SHP77 treated with DMSO at 0.1 percent for 48 hours (cell line): ENCODE results near the gene ASB10.

Experiments used
- DNase-seq: peaks from one replicate; lab custom pipeline; 2025; lab: John Stamatoyannopoulos, UW

ASB10 gene

GRCh38 chr7:151186640-151187408 is at the start of gene ASB10:
ASB10 (minus strand) TSS chr7:151187250; CDS start chr7:151187130, 120 bp downstream.
- DNase-seq, result no peak

GRCh38 chr7:151236406-151236805 is 49.4 kb upstream of the ASB10 start:
- no peak for DNase-seq

DNA sequence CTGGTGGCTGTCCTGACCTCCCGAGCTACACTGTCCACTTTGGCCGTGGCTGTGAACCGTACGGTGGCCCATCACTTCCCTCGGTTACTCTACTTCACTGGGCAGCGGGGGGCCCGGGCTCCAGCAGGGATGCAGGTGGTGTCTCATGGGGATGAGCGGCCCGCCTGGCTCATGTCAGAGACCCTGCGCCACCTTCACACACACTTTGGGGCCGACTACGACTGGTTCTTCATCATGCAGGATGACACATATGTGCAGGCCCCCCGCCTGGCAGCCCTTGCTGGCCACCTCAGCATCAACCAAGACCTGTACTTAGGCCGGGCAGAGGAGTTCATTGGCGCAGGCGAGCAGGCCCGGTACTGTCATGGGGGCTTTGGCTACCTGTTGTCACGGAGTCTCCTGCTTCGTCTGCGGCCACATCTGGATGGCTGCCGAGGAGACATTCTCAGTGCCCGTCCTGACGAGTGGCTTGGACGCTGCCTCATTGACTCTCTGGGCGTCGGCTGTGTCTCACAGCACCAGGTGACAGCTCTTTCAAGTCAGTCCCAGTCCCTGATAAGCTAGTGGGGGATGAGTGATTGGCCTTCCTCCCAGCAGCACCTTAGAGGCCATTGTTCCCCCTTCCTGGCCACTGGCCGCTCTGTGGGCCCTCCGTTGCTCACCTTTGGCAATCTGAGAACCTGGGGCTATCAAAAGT is 48.2 kb upstream of the ASB10 start:
- DNase-seq, result no peak

DNA sequence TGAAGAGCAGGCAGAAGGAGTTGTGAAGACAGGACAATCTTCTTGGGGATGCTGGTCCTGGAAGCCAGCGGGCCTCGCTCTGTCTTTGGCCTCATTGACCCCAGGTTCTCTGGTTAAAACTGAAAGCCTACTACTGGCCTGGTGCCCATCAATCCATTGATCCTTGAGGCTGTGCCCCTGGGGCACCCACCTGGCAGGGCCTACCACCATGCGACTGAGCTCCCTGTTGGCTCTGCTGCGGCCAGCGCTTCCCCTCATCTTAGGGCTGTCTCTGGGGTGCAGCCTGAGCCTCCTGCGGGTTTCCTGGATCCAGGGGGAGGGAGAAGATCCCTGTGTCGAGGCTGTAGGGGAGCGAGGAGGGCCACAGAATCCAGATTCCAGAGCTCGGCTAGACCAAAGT is 46.8 kb upstream of the ASB10 start:
- DNase-seq, result no peak

DNA sequence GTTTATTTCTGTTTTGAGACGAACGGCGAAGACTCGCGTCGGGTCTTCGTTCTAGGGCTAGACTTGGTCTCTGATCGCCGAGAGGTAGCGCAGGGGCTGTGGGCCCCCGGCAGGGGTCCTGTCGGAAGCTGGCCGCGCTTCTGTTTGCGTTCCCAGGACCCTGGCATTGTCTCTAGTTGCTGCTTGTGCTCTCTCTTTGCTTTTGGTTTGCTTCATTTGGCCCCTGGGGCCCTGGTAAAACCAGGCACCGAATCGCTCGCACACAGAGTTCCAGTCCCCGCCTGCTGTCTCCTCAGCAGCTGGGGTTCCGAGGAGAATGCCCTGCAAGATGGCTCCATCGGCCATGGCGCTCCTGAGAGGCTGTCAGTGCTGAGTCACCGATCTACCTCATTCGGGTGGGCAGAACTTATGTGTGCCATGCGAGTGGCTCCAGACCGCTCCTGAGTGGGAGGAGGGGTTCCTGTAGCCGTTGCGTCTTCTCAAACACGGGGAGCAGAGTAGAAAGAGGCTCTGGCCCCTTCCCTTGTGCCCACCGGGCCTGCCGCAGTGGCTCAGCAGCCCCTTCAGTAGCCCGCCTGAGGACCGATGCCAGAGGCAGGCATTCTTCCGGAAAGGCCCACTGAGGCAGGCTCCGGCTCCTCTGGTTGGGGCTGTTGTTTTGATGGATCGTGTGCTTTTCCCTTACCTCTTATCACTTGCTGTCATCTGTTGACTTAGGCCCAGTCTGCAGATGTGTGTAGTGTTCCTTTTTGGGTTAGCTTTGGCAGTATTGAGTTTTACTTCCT is 46.1 kb upstream of the ASB10 start:
- DNase-seq, result no peak

DNA sequence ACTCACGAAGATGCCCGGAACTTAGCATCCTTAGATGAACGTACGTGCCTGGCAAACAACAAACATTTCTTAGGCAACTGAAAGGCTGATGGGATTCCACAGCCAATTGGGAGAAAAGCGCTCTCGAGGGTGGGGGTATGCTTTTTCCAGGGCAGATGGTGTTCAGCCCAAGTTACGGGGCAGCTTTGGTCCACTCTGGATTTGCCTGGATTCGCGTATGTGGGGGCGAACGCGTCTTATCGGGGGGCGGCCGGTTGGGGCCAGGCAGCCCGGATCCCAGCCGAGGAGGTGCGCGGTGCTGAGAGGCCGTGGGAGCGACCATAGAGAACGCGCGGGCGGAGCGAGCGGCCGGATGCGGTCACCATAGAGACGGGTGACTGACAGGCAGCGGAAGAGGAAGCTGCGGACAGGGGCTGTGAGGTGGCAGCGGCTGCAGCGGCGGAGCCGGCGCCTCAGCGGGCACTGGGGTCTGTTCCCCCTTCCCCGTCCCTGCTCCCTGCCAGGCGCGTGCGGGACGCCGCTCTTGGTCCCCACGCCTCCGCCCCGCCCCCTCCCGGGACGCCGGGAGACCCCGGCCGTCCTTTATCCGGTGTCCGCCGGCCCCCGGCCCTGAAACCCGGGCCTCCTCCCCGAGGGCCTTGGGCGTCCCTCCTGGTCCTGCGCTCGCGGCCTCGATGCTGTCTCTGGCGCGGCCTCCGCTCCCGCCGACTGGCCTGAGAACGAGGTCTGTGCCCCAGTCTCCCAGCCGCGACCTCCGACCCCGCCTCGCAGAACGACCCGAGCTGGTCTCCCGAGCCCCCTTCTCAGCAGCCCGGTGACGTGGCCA is 45.3 kb upstream of the ASB10 start, which contains the start of gene CHPF2:
Gene CHPF2, plus strand, starts transcription at position 393 of the 826 bp plus-strand sequence. CDS start 1,529 bp downstream, outside the sequence.
- peak; percentile 41 for DNase-seq

DNA sequence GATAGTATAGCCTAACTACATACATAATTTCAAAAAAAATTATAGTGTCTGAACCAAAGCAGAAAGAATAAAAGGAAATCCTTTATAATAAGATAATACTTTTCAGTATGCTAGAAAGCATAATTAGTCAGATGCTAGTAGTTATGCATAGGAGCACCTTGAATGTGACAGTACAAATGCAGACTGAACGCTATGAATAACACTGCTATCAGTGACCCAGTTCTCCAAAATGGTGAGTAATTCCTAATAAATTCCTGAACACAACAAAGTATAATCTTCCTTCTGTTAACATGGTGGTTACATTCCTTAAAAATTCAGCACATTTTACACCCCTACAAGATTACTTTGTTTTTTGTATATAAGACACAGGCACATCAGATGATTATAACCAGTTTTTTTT is 44.0 kb upstream of the ASB10 start:
- no peak for DNase-seq

DNA sequence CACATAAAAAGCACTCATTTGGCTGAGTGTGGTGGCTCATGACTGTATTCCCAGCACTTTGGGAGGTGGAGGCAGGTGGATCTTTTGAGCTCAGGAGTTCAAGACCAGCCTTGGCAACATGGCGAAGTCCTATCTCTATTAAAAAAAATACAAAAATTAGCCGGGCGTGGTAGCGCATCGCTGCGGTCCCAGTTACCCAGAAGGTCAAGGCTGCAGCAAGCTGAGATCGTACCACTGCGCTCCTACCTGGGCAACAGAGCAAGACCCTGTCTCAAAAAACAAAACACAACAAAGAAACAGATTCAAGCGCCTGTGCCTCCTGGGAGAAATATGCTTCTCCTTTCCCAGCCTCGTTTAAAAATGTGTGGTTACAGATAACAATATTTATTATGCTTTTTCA is 42.2 kb upstream of the ASB10 start:
- DNase-seq, result no peak

GRCh38 chr7:151228024-151228866 is 41.2 kb upstream of the ASB10 start:
- DNase-seq, result no peak

DNA sequence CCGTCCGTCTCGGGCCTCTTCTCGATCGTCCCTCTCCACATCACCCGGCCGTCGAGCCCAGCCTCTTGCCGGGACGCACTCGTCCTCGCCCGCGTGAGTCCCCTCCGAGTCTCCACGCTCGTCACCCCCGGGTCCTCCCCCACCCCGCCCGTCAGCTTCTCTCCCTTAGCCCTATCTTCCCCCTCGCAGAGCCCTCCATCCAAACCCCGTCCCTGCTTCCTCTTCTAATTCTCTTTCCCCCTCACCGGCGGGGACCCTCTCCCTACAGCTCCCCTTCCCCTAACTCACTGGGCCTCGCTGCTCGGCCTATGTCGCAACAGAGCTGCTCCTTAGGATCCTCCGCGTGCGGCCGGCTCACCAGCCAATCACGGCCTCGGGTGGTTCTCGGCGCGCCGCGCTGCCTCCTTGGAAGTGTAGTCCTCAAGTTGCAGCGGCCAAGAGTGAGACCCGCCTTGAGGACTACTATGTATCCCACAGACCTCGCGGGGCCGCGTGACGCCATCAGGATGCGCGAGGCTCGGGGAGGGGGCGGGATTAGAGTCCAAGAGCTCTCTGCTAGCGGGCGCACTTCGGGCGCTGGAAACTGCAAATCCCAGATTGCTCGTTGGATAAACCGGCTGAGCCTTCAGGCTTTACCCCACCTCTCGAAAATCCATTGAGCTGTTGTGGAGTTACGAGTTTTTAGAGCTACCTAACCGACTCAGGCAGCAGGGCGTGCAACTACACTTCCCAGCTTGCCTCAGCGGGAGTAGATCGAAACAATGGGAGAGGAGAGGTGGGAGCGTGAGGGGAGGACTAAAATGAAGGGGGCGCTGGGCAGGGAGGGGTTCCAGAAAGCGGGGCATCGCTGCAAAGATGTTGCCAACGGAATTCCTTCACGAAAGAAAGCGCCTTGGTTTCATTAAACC is 40.1 kb upstream of the ASB10 start, which contains the start of gene ABCF2:
Gene ABCF2, minus strand, starts transcription at position 331 of the 908 bp plus-strand sequence. CDS start 747 bp downstream, outside the sequence.
- peak; percentile 92 for DNase-seq

DNA sequence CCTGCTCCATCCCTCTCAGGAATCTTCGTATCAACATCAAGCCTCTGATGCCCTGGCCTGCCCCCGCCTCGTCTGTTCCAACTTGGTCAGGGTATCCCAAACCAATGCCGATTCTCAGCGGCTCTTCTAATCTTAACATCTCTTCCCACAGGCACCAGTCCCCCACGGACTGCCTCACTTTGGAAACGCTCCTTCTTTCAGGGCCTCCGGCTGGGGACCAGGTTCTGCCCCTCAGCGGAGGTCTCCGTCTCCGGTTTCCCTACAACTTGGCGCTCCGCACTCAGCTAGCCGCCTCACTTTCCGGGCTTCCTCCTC is 39.5 kb upstream of the ASB10 start:
- no peak for DNase-seq

DNA sequence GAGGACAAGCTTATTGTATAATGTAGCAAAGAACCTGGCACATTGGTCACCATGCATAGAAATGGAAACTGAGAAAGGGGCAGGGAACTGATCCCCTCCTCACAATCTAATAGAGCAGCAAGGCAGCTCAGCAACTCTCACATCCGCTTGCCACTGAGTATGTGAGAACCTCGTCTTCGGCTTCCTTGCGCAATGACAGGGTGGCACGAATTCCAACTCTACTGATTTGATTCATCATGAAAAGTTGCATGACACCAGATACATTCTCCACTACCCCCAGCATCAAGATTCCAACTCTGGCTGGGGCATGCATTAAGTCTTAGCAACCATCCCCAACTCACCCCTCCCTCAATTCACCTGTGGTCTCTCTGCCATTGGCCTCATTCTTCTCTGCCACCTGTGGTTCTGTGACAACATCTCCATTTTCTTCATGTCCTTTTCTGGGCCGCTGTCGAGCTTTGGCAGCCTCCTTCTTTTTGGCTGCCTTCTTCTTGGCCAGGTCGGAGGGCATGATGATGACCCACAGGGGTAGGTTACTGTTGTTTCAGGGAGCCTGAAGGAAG is 39.0 kb upstream of the ASB10 start:
- DNase-seq, result no peak

DNA sequence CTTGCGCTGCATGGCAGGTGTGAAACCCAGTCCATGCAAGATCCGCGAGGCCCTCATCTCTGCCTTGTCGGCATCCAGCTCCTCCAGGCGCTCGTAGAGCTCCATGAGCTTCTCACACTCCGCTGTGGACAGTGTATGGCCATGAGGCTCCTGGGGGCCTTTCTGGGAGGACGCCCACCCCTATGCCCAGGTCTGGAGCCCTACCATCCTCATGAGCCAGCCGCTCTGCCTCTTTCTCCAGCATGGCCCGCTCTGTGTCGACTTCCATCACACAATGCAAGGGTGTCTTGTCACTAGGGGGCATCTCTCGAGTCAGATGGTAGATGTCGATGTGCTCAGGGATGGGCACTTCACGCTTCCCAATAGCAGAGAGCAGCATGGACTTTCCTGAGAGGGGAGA is 36.7 kb upstream of the ASB10 start:
- no peak for DNase-seq

GRCh38 chr7:151218170-151218569 is 31.1 kb upstream of the ASB10 start:
- no peak for DNase-seq

DNA sequence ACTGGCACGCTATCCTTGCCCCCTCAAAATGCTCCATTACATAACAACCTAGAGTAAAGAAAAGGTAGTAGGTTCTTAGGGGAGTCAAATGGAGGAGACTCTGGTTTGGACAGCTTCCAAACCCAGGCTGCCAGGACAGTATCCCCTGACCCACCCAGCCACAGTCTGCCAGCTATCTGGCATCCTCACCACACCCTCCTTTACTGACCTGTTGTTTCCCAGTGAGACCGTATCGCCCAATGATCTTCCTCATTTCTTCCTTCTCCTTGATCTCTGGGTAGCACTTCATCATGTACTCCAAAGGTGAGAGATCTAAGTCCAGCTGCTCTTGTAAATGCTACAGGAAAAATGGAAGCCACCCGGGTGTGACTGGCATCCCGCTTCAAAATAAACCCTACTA is 28.3 kb upstream of the ASB10 start:
- no peak for DNase-seq

- DNase-seq, result no peak
Measured at GRCh38 chr7:151213826-151214225, 26.8 kb upstream of the ASB10 start.

- DNase-seq, result no peak
Measured at GRCh38 chr7:151212626-151213025, 25.6 kb upstream of the ASB10 start.

GRCh38 chr7:151211155-151211772 is 24.2 kb upstream of the ASB10 start:
- DNase-seq, result no peak
